ENCODE data around the gene VPS25.
A peak's percentile ranks its signal among the peaks of the same experiment; 100 is the strongest.
"Not testable (repeated sequence)": the region's sequence is repeated elsewhere in the genome, so short reads cannot be mapped to it uniquely, and the experiment has no call there.

The VPS25 gene

DNA sequence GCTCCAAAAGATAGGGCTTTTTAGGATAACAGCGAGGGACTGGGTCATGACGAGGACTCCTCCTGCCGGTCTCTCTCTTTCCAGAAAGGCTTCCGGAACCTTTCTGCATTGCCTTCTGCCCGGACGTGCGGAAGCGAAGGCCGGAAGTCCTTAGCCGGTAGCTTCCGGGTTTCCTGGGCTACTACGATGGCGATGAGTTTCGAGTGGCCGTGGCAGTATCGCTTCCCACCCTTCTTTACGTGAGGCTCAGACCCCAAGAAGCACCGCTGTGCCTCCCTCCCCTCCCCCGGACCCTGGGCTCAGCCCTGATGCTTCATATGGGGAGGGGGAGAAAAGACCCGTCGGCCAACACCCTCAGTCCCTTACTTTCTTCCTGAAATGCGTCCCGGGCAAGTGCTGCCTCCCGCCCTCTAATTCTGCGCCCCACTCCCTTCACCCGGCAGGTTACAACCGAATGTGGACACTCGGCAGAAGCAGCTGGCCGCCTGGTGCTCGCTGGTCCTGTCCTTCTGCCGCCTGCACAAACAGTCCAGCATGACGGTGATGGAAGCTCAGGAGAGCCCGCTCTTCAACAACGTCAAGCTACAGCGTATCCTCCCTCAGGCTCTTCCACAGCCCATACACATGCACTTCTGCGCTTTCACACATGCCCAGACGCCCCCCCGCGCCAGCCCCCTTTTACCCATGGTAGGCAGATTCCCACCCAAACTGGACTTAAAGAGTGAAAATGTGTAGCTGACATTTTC lies at the start of gene VPS25:
VPS25 (plus strand) TSS at position 160 of the 746 bp plus-strand sequence; CDS start at position 187, 27 bp downstream.
- peak; percentile 92 for DNase-seq (ENCODE audit: low spot score)

DNA sequence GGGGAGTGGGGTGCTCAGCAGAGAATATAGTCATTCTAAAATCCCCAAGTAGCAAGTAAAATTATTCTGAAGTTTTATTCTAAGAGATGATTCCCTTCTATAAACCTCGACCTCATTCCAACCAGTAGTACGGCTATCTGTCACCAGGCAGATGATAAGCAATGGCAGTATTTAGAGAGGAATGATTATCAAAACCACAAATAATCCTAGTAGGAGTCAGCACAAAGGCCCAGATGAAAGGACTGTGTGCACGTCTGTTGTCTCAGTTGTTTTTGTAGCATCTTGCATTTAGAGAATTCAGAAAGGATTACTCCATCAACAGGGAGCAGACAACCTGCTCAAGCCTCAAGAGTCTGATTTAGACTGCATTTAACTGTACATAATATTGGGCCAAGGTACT lies 49.6 kb upstream of the VPS25 start:
- no peak for DNase-seq (ENCODE audit: low spot score)

DNA sequence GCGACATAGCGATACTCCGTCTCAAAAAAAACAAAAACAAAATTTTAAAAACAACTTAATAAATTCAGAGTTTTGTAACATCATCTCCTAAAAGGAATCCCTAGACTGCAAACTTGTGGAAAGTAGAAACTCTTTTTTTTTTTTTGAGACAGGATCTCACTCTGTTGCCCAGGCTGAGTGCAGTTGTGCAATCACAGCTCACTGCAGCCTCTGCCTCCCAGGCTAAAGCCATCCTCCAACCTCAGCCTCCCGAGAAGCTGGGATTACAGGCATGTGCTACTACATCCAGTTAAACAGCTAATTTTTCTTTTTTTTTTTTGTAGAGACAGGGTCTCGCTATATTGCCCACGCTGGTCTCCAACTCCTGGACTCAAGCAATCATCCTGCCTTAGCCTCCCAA lies 48.1 kb upstream of the VPS25 start:
- DNase-seq (ENCODE audit: low spot score), result no peak

DNA sequence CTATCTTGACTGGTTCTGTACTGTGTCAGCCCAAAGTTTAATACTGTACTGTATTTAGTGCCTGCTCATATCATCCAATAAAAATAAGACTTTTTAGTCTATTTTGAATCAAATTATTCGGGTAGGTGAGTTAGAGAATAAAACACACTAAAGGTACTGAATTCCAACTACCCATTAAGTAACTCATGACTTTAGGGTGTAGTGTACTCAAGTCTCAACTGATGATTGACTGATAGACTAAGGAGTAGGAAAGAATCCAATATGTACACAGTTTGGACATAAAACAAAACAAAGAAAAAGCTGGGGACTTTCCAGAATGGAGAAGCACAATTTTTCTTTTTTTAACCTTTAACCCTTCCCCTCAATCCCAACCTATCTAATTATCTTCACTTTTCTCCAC lies 32.5 kb upstream of the VPS25 start:
- DNase-seq (ENCODE audit: low spot score), result no peak

- DNase-seq (ENCODE audit: low spot score), result not testable (repeated sequence)
These were observed 30.3 kb upstream of the VPS25 start for GRCh38 chr17:42742916-42743315.

DNA sequence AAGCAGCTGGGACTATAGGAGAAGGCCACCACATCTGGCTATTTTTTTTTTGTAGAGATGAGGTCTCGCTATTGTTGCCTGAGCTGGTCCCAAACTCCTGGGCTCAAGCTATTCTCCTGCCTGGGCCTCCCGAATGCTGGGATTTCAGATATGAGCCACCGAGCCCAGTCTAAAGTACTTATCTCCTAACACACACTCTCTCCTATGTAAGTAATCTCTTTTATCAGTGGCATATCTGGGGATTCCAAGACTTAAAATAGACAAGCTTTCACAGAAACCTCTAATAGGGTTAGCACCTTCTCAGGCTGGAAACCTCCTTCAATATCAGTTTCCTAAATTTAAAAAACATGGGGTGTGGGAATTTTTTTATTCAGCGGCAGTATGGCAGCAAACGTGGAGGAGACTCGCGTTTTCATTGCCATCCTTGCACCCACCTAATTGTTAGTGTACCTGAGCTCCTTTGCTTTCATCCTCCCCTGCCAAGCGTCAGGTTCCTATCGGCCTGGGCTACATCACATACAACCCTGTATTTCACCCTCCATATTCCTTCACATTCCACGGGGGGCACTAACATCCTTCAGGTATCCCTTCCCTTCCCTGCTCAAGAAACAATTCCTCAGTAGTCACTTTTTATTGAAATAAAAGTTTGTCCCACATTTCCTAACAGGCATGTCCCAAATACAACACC lies 29.5 kb upstream of the VPS25 start:
- no peak for DNase-seq (ENCODE audit: low spot score)

DNA sequence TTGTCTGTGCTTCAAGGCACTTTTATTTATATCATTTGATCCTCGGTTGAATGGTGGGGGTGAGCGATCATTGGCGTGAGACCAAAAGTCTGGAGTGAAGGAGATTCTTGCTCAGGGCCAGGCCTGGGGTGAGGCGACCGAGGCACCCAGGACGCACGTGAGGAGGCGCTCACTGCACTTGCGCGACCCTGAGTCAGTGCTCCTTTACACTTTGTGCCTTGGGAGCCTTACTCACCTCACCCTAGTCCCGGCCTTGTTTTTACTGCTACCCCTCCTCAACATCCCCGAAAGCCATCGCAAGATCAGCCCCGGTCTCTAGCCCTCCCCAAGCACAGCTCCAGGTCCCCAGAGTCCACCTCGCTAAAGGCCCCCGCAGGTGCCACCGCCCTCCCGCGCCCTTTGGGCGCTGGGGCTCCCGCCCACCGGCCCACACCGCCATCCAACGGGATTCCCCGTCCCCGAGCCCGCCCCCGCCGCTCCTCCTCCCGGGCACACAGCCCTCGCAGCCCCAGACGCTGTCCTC lies 28.9 kb upstream of the VPS25 start:
- DNase-seq (ENCODE audit: low spot score), result peak; percentile 65

GRCh38 chr17:42744806-42745617 lies 28.2 kb upstream of the VPS25 start, which contains the start of gene EZH1:
EZH1 (minus strand) TSS chr17:42745040; CDS start chr17:42728941, 16,099 bp downstream.
- peak; percentile 100 for DNase-seq (ENCODE audit: low spot score)

DNA sequence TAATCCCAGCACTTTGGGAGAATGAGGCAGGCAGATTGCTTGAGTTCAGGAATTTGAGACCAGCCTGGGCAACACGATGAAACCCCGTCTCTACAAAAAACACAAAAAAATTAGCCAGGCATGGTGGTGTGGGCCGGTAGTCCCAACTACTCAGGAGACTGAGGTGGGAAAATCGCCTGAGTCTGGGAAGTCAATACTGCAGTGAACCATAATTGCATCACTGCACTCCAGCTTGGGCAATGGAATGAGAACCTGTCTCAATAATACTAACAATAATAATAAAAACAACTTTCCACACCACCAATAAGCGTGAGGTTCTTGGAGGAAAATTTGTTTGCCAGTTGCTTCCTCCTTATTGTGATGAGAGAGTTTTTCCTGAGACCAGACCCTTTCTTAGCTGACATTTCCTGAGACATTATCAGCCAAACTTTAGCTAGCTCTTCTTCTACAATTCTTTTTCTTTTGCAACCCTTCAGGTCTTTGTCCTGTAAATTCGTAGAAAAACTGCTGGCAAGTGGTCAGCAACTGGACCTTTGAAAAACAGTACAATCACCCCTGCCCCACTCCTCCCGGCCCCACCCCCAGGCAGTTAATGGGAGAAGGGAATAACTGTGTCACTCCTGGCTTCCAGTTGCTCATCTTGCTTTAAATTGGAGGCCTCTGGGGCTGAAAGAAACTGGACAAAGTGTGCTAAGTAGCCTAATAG lies 24.9 kb upstream of the VPS25 start:
- no peak for DNase-seq (ENCODE audit: low spot score)

GRCh38 chr17:42748908-42749798 lies 24.1 kb upstream of the VPS25 start:
- DNase-seq (ENCODE audit: low spot score), result no peak

GRCh38 chr17:42750739-42751344 lies 22.4 kb upstream of the VPS25 start:
- DNase-seq (ENCODE audit: low spot score), result no peak

- DNase-seq (ENCODE audit: low spot score), result no peak
These were observed 21.6 kb upstream of the VPS25 start for GRCh38 chr17:42751628-42752027.

GRCh38 chr17:42754782-42755181 lies 18.5 kb upstream of the VPS25 start:
- no peak for DNase-seq (ENCODE audit: low spot score)

DNA sequence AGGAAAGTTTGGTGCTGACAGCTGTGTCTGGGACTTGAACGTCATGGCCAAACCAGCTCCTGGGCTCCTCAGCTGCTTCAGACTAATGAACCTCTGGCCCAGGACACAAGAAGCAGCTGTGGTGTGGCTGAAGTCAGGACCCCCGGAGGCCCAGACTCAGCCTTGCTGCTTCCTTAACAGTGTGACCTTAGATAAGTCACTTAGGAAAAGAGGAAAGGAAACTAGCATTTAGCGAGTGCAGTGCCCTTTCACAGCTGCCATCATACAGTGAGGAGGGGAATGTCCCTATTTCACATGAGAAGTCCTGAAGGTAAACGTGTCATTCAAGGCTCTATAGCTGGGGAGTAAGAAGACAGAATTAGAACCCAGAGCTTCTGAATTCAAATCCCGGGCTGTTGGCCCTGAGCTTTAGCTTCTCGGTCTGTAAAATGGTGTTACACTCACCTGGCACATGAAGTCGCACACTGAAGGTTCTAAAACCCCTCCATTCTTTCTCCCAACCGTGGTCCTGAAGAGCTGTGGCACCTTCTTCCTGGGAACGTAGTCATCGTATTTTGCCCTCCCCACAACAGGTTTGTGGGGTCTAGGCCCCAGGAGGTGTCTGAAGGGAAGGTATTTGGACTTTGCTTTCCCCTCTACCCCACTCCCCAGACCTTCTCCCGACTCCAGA lies 13.1 kb upstream of the VPS25 start:
- no peak for DNase-seq (ENCODE audit: low spot score)

- no peak for DNase-seq (ENCODE audit: low spot score)
These were observed 12.3 kb upstream of the VPS25 start, which contains the start of gene RAMP2 for GRCh38 chr17:42760652-42761581. RAMP2 (plus strand) TSS chr17:42761227; CDS start chr17:42761262, 35 bp downstream.

- DNase-seq (ENCODE audit: low spot score), result no peak
These were observed 11.6 kb upstream of the VPS25 start for GRCh38 chr17:42761638-42762037.

DNA sequence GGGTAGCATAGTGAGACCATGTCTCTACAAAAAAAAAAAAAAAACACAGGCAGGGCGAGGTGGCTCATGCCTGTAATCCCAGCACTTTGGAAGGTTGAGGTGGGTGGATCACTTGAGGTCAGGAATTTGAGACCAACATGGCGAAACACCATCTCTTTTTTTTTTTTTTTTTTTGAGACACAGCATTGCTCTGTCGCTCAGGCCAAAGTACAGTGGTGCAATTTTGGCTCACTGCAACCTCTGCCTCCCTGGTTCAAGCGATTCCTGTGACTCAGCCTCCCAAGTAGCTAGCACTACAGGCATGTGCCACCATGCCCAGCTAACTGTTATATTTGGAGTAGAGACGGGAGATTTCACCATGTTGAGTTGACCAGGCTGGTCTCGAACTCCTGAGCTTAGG lies 7.1 kb upstream of the VPS25 start:
- no peak for DNase-seq (ENCODE audit: low spot score)

- DNase-seq (ENCODE audit: low spot score), result no peak
These were observed 5.7 kb upstream of the VPS25 start for GRCh38 chr17:42767512-42767911.
